Measurements from ENCODE around the gene FGF12.

FGF12 gene

DNA sequence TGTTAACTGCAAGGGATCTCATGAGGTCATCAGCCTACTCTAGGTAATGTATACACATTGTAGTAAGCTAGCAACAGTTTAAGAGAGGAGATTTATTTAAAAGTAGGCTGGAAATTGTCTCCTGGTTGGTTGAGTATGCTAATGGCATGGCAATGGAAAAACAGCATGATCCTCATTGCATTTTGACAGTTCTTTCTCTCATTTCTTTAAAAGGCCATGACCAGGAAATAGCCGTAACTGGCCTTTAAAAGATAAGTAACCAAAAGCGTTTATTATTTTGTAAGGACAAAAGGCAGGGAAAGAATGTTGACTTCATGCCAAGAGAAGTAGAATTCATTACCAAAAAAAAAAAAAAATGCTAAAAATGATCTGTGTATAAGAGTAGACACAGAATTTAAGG, 310.3 kb downstream of the FGF12 start:
- DNase-seq (ENCODE audit: low read depth, low spot score), result no peak

GRCh38 chr3:192413461-192413860, 313.9 kb downstream of the FGF12 start:
- no peak for DNase-seq (ENCODE audit: low read depth, low spot score)

GRCh38 chr3:192410684-192410960, 316.7 kb downstream of the FGF12 start:
- DNase-seq (ENCODE audit: low read depth, low spot score), result no peak

DNA sequence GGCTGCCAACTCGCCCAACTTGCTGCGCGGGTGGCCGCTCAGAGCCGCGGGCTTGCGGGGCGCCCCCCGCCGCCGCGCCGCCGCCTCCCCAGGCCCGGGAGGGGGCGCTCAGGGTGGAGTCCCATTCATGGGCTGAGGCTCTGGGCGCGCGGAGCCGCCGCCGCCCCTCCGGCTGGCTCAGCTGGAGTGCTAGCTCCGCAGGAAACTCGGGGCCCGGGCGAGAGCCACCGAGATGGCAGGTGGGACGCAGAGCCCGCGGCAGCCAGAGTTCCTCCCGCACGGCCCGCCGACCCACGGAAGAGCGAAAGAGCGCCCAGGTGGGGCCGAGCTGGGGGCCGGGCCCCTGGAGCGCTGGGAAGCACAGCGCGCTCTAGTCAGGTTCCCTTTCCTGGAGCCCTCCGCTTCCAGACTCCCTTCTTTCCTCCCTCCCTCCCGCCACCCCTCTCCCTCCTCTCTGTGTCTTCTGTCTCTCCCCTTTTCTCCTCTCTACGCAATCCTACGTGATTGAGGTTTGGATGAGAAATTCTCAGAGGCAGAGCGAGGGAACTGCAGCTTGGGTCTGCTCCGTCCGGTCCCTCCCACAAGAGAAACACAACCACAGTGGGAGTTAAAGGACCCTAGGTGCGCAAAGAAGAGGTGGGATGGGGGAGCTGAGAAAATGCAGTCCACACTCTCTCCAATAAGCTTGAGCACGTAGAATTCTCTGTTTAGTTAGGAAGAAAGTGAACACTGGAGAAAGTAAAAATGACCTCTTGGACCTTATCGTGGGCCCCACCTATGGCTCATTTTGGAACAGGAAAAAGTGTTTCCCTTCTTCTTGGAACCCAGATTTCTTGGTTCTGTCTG, 317.3 kb downstream of the FGF12 start:
- DNase-seq (ENCODE audit: low read depth, low spot score), result no peak

GRCh38 chr3:192409201-192409837, 318.0 kb downstream of the FGF12 start:
- no peak for DNase-seq (ENCODE audit: low read depth, low spot score)

DNA sequence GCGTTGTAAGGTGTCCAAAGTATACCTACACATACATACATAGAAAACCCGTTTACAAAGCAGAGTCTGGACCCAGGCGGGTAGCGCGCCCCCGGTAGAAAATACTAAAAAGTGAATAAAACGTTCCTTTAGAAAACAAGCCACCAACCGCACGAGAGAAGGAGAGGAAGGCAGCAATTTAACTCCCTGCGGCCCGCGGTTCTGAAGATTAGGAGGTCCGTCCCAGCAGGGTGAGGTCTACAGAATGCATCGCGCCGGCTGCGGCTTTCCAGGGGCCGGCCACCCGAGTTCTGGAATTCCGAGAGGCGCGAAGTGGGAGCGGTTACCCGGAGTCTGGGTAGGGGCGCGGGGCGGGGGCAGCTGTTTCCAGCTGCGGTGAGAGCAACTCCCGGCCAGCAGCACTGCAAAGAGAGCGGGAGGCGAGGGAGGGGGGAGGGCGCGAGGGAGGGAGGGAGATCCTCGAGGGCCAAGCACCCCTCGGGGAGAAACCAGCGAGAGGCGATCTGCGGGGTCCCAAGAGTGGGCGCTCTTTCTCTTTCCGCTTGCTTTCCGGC, 318.6 kb downstream of the FGF12 start:
- DNase-seq (ENCODE audit: low read depth, low spot score), result no peak

DNA sequence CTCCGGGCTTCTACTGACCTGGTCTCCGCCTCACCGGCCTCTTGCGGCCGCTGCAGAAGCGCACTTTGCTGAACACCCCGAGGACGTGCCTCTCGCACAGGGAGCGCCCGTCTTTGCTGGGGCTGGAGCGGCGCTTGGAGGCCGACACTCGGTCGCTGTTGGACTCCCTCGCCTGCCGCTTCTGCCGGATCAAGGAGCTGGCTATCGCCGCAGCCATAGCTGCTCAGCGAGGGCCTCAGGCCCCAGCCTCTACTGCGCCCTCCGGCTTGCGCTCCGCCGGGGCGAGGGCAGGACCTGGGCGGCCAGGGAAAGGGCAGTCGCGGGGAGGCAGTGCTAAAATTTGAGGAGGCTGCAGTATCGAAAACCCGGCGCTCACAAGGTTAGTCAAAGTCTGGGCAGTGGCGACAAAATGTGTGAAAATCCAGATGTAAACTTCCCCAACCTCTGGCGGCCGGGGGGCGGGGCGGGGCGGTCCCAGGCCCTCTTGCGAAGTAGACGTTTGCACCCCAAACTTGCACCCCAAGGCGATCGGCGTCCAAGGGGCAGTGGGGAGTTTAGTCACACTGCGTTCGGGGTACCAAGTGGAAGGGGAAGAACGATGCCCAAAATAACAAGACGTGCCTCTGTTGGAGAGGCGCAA, 319.2 kb downstream of the FGF12 start:
- no peak for DNase-seq (ENCODE audit: low read depth, low spot score)

DNA sequence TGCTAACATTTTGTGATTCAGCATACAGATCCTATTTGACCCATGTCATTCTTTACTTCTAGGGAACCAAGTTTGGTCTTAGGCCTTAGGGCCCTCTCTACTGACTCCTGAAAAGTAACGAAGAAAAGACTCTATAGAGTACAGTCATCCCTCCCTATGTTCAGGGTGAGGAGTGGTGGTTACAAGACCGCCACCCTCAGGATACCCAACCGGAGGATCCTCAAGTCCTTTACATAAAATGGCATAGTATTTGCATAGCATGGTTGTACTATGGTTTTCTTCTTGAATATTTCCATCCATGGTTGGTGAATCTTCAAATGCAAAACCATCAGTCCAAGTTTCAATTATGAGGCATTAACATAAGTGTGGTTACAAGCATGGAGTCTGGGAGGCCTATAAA, 327.6 kb downstream of the FGF12 start:
- no peak for DNase-seq (ENCODE audit: low read depth, low spot score)

DNA sequence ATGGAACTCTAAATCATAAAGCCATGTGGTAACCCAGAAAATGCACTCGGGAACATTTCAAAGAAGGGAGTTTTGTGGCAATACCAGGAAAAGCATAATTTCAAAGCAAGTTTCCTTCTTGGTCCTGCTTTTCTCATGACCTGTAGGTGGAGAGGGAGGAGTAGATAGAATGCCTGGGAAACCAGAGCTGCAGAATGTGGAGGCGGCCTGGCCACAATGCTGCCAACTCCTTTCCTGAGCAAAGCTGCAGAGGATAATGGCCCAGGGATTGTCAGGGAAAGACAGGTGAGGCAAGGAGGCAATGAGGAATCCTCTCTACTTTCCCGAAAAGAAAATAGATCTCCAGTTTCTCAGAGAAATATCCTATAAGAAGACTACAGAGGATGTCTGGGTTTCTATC, 330.3 kb downstream of the FGF12 start:
- no peak for DNase-seq (ENCODE audit: low read depth, low spot score)

DNA sequence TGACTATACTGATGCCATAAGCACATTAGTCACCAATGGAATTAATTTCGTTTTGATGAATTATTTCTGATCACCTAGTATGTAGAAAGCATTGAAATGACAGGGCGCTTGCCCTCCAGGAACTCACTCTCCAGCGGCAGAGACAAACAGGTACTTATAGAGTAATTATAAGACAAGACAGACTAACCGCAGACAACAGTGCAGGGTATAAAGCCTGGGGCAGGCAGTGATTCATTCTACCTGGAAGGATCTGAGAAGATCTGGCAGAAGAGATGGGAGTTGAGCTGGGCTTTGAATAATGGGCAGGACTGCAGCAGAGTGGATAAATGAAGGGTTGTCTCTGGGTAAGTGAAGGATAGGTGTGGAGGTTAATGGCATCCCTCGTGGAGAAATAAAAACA, 331.8 kb downstream of the FGF12 start:
- no peak for DNase-seq (ENCODE audit: low read depth, low spot score)

DNA sequence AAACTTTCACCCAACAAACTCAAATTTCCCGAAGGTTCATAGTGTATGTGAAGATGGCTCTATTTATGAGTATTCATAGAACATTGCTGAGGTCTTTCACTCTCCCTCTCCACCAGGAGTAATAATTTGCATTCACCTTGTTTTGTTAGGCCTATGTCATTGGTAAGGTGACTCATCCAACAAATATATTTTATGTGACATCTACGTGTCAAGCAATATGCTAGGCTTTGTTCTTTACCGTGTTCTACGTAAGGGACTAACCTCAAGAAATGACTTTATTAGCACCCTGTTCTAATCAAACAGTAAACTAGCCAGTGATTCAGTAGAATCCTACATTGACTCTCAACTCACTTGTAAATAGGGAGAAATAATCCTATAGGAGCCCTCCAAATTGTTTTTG, 334.4 kb downstream of the FGF12 start:
- DNase-seq (ENCODE audit: low read depth, low spot score), result no peak

GRCh38 chr3:192382861-192383260, 344.5 kb downstream of the FGF12 start:
- DNase-seq (ENCODE audit: low read depth, low spot score), result no peak

GRCh38 chr3:192373586-192373985, 353.8 kb downstream of the FGF12 start:
- no peak for DNase-seq (ENCODE audit: low read depth, low spot score)

DNA sequence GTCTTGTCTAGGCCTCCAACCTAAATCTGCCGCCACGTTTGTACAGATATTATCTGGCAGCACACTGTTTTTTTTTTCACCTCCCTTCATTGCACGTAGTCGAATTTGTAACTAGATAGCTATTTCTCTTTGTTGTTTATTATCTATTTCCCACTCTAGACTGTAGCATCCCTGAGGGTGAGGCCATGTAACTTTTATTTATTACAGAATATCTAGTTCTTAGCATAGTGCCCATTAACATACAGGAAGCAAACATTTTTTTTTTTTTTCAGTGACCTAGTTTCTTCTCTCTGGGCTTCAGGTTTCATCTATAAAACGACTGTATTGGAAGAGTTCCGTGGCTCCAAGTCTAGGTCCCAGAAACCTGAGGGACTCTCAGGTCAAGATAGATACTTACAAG, 354.3 kb downstream of the FGF12 start:
- DNase-seq (ENCODE audit: low read depth, low spot score), result no peak

- DNase-seq (ENCODE audit: low read depth, low spot score), result no peak
These were observed 354.7 kb downstream of the FGF12 start for GRCh38 chr3:192372616-192373015.

- DNase-seq (ENCODE audit: low read depth, low spot score), result no peak
These were observed 355.4 kb downstream of the FGF12 start for GRCh38 chr3:192371870-192372400.

DNA sequence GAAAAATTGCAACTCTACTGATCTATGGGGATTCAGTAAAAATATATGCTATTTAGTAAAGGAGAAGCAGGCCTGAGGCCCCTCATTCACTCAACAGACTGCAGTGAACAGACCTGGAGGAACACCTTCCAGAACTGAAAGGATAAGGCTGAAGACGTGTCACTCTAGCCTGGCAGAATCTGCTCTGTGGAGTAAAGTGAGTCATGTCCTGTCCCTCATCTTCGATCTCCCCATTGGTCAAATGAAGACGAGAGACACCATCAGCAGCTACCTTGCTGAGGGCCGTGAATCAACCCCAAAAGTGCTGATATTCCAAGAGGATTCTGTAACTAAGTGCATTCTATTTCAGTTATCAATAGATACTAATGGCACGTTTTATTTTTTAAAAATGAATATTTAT, 359.7 kb downstream of the FGF12 start:
- no peak for DNase-seq (ENCODE audit: low read depth, low spot score)

DNA sequence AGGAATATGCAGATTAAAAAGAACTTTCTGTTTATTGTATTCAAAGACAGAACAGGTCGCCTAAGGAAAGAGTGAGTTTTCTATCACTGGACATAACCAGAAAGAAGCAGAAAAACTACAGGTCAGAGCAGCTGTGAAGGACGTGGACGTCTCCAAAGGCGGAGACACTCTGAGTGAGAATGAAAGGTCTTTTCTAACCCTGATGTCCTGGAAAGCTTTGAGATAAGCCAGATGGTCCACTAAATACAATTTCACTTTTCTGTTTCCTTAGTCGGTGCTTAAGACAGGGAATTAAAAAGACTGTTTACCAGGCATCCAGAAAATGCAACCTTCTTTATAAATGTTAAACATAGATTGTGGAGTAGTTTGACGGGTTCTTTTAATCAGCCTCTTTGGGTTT, 360.4 kb downstream of the FGF12 start:
- DNase-seq (ENCODE audit: low read depth, low spot score), result no peak

DNA sequence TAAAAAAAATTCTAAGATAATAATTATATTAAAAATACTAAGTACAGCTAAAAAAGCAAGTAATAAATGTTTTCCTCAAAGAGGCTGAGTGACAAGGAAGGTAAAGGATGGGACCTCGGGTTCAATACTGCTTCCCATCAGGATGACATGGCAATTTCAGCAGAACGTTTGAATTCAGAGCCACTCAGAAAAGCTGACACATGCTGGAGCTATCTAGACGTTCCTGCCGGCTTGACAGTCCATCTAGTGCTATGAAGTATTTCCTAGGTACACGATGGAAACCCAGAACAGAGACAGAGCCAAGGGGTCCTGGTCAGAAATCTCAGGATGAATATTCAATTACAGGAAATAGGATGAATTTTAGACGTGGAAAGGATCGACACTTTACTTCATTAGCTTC, 361.8 kb downstream of the FGF12 start:
- no peak for DNase-seq (ENCODE audit: low read depth, low spot score)

GRCh38 chr3:192364316-192364715, 363.0 kb downstream of the FGF12 start:
- no peak for DNase-seq (ENCODE audit: low read depth, low spot score)

DNA sequence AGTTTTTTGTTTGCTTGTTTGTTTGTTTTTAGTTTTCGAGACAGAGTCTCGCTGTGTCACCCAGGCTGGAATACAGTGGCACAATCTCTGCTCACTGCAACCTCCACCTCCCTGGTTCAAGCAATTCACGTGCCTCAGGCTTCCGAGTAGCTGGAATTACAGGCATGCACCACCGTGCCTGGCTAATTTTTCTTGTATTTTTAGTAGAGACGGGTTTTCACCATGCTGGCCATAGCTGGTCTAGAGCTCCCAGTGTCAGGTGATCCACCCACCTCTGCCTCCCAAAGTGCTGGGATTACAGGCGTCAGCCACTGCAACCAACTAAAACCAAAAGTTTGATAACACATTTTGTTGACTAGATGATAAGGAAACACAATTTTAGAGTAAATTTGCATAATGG, 372.7 kb downstream of the FGF12 start:
- DNase-seq (ENCODE audit: low read depth, low spot score), result no peak

DNA sequence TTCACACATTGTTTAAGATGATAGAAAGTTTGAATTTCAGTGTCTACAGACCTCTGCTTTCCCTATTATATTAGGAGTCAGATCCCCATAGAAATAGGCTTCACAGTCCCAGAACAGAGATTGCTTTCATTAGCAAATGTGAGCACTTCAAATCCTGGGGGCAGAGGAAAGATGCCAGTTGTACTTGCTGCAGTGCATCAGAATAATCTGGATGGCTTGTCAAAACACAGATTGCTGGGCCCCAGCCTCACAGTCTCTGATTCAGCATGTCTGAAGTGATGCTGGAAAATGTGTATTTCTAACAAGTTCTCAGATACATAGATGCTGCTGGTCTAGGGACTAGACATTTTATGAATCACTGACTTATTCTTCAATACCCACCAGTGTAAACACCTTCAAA, 375.2 kb downstream of the FGF12 start:
- no peak for DNase-seq (ENCODE audit: low read depth, low spot score)

DNA sequence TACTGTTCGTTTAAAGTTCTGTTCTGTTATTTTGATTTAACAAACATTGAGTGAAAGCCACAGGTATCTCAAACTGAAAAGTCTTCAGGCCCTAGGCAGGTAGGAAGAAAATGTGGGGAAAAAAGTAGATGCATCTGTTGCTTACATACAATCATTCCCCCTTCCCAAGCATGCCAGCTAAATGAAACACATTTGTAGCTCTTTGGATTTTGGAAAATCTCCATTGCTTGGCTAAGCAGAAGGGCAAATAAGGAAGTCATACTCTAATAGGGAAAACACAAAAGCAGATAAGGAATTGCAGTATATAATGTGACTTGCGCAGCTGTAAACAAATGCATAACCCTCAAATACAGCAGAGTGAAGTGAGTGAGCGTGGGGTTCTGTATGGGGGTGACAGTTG, 375.9 kb downstream of the FGF12 start:
- no peak for DNase-seq (ENCODE audit: low read depth, low spot score)
